SH-SY5Y (cell line): ENCODE results near the gene YWHAQ.

Source experiments
- GATA2 ChIP-seq: IDR thresholded peaks from 2 replicates; pipeline ENCODE4 v1.6.1; 2011; ENCODE audit warnings: mild to moderate bottlenecking, low read depth, low read length
- GATA3 ChIP-seq: IDR thresholded peaks from 2 replicates; pipeline ENCODE4 v1.6.1; 2011; ENCODE audit warnings: low read depth, mild to moderate bottlenecking, low read length, moderate library complexity

Gene YWHAQ

GRCh38 chr2:9536504-9536903 is 94.3 kb downstream of the YWHAQ start:
- TF ChIP-seq GATA2 (no peak), GATA3 (no peak)

- TF ChIP-seq GATA3 (no peak), GATA2 (no peak)
Observed at GRCh38 chr2:9535177-9535576, 95.6 kb downstream of the YWHAQ start.
